Activated CD4-positive, alpha-beta T cell treated with anti-CD3 and anti-CD28 coated beads, Interleukin-2, Interleukin-6, amounts not matched to agents 100 ng/mL and 50 ng/mL, durations not matched to agents 16 hours and 8 hours (primary cell): ENCODE measurements around the gene JUP.
"Not testable (repeated sequence)": the region's sequence is repeated elsewhere in the genome, so short reads cannot be mapped to it uniquely, and the experiment has no call there.

Experiments
- DNase-seq: peaks from one replicate; pipeline ENCODE4 v3.0.0-alpha.2; 2020

Gene JUP

GRCh38 chr17:41786227-41787020 lies at the start of gene JUP:
Gene JUP (minus strand): TSS chr17:41786711. CDS start chr17:41771854, 14,857 bp downstream.
- DNase-seq = peak; percentile 92

- peak; percentile 74 for DNase-seq
Measured at GRCh38 chr17:41835800-41836549, 49.5 kb upstream of the JUP start, which contains the start of gene NT5C3B. Gene NT5C3B (minus strand): TSS chr17:41836232. CDS start chr17:41836193, 39 bp downstream.

- no peak for DNase-seq
Measured at GRCh38 chr17:41835214-41835799, 48.8 kb upstream of the JUP start.

- not testable (repeated sequence) for DNase-seq
Measured at GRCh38 chr17:41829961-41830360, 43.5 kb upstream of the JUP start.

DNA sequence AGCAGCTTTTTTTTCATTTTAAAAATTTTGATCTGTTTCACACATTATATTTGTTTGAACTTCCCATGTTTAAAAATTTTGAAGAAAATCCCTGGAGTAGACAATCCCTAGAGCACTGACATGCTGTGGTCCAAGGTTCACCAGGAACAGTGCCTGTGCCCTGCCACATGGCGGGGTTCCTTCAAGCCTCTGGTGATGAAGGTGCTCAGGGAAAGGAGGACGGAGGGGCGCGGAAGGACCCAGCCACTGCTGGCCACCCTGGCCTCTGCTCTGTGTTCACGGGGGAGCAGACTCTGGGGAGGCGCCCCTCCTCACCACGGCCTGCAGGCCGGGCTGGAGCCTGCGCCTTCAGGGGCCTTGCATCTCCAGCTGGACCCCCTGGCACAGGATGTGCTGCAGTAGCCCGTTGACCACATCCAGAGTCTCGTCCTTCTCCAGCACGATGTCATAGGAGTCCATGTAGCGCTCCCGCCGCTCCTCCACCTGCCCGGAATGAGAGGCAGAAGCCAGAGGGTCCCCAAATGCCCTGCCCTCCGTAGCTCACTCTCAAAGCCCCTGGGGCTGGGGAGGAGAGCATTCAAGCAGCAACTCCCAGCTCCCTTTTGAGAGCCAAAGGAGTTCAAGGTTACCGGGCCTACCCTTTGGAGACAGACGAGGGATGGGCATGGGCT lies 38.8 kb upstream of the JUP start:
- DNase-seq = no peak

DNA sequence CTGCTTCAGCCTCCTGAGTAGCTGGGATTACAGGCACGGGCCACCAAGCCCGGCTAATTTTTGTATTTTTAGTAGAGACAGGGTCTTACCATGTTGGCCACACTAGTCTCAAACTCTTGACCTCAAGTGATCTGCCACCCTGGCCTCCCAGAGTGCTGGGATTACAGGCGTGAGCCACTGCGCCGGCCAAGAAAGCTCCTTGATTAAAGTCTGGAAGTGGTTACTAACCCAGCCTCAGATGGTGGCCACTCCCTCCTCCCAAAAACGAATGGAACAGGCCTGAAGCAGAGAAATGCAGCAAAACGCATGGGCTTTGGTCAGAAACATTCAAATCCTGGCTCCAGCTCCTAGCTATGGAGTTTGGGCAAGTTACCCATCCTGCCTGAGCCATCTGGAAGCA lies 37.6 kb upstream of the JUP start:
- DNase-seq = no peak

- no peak for DNase-seq
Measured at GRCh38 chr17:41823580-41823979, 37.1 kb upstream of the JUP start.

- no peak for DNase-seq
Measured at GRCh38 chr17:41823141-41823524, 36.6 kb upstream of the JUP start.

DNA sequence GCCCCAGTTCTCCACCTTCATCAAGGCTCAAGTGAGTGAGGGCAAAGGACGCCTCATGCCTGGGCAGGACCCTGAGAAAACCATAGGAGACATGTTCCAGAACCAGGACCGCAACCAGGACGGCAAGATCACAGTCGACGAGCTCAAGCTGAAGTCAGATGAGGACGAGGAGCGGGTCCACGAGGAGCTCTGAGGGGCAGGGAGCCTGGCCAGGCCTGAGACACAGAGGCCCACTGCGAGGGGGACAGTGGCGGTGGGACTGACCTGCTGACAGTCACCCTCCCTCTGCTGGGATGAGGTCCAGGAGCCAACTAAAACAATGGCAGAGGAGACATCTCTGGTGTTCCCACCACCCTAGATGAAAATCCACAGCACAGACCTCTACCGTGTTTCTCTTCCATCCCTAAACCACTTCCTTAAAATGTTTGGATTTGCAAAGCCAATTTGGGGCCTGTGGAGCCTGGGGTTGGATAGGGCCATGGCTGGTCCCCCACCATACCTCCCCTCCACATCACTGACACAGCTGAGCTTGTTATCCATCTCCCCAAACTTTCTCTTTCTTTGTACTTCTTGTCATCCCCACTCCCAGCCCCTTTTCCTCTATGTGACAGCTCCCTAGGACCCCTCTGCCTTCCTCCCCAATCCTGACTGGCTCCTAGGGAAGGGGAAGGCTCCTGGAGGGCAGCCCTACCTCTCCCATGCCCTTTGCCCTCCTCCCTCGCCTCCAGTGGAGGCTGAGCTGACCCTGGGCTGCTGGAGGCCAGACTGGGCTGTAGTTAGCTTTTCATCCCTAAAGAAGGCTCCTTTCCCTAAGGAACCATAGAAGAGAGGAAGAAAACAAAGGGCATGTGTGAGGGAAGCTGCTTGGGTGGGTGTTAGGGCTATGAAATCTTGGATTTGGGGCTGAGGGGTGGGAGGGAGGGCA lies 36.0 kb upstream of the JUP start:
- no peak for DNase-seq

DNA sequence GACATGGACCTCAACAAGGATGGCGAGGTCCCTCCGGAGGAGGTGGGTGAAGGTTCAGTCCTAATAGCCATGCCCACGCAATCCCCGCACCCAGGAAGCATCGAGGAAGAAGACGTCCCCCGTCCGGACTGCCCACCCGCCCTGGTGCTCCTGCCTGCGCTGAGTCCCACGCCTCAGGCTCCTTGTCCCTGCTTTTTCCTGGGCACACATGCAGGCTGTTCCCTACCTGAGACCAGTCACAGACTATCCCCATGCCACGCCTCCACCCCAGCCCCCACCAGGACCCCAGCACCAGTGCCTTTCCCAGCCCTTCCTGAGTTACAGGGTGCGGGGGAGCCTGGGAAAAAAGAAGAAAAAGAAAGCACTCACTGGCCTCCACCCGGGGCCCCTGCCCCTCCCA lies 35.3 kb upstream of the JUP start:
- DNase-seq = no peak

- no peak for DNase-seq
Measured at GRCh38 chr17:41818024-41818423, 31.5 kb upstream of the JUP start.

DNA sequence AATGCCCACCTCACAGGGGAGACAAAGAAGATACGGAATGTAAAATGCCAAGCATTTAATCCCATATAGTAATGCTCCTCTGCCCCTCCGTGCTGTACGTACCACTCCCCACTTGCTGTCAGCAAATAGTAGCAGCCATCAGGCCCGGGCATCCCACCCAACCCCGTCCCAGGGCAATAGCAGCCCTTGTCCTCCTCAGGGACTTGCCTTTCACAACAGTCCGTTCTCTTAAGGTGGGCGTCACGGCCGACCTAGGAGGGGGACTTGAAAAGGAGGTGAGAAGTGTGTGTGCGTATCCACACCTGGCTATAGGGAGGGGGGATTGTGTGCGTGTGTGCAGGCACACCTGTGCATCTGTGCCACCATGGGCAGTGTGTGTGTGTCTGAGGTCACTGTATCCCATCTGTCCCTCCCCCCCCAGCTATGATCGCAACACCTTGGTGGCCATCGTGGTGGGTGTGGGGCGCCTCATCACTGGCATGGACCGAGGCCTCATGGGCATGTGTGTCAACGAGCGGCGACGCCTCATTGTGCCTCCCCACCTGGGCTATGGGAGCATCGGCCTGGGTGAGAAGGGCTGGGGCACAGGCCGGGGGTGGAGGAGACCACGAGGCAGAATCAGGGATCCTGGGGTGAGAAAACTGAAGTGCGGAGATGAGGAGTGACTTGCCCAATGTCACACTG lies 30.3 kb upstream of the JUP start:
- no peak for DNase-seq

- DNase-seq = no peak
Measured at GRCh38 chr17:41814195-41814594, 27.7 kb upstream of the JUP start.

DNA sequence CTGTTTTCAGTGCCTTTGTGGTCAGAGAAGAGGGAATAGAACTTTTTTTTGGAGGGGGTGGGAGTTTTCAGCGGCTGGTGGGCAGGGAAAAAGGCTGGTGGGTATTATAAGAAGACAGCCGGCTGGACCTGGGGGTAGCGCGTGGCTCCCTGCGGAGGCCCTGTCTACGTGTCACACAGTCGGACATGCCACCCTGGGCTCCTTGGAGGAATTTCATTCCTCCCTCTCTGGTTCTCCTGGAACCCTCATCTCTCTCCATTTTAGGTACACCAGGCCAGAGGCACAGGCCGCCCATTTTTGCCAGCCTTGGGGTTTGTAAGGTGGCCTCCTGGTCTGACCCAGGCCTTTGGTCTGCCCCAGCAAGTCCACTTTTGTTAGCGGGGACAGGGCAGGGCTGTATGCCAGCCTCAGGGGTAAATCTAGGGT lies 27.2 kb upstream of the JUP start:
- DNase-seq = no peak

- DNase-seq = no peak
Measured at GRCh38 chr17:41813152-41813680, 26.7 kb upstream of the JUP start.

DNA sequence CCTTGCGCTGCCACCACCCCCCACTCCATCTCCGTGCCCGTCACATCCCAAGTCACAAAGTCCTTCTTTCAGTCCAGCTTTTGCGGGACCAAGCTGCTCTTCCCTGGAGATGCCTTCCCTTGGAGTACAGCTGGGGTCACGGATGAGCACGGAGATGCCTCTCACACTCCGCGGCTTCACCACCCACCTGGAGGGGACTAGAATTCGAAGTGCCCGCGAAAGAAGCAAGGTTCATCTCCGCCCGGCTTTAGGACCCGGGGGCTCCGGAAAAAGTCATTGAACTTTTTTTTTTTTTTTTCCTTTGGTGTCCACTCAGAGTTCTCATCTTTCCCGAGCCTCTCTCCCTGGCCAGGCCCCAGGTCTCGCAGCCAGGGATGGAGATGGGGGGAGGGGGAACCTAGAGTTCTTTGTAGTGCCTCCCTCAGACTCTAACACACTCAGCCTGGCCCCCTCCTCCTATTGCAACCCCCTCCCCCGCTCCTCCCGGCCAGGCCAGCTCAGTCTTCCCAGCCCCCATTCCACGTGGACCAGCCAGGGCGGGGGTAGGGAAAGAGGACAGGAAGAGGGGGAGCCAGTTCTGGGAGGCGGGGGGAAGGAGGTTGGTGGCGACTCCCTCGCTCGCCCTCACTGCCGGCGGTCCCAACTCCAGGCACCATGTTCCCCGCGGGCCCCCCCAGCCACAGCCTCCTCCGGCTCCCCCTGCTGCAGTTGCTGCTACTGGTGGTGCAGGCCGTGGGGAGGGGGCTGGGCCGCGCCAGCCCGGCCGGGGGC lies 26.1 kb upstream of the JUP start, which contains the start of gene FKBP10:
Gene FKBP10 (plus strand): TSS at position 624 of the 771 bp plus-strand sequence. CDS start 31 bp downstream, at position 655.
- no peak for DNase-seq

GRCh38 chr17:41811549-41812380 lies 25.3 kb upstream of the JUP start, which contains the start of gene P3H4:
Gene P3H4 (minus strand): TSS chr17:41811949. CDS start chr17:41811915, 34 bp downstream.
- DNase-seq = peak; percentile 65

GRCh38 chr17:41810659-41811548 lies 24.4 kb upstream of the JUP start:
- DNase-seq = no peak
